GM23338 (cell line): Measurements from ENCODE around the gene TASOR2. TPM values are rescaled to one million over a fixed set of nuclear protein-coding genes. Genes with fewer than 3 reads are reported as not detected.

Experiments used
- ATAC-seq: fragments of 200-7000 bp; cut with Tn5 transposase; 3 replicates; pipeline ENCODE4 v1.9.1; 2020
- DNase-seq: peaks from one replicate; pipeline ENCODE4 v3.0.0-alpha.2; 2015; ENCODE audit warnings: low spot score
- H2AFZ ChIP-seq: fragments of 200-600 bp; sonication (generic); 2 replicates; pipeline ENCODE4 v1.8.0; 2016; ENCODE audit warnings: antibody characterized with exemption, mild to moderate bottlenecking, moderate library complexity
- H3F3A ChIP-seq: fragments of 200-600 bp; sonication (generic); replicated peaks from 2 replicates; pipeline ENCODE4 v1.8.0; 2017; ENCODE audit warnings: antibody characterized with exemption, mixed run types, low read depth
- H3K27ac ChIP-seq: fragments of 200-600 bp; sonication (generic); 2 replicates; pipeline ENCODE4 v1.6.1; 2016; ENCODE audit warnings: low read depth
- H3K27me3 ChIP-seq: fragments of 200-600 bp; sonication (generic); 2 replicates; pipeline ENCODE4 v1.8.0; 2016; ENCODE audit warnings: mild to moderate bottlenecking, mixed run types, moderate library complexity; ENCODE audit not compliant: insufficient read depth
- H3K36me3 ChIP-seq: fragments of 200-600 bp; sonication (generic); 2 replicates; pipeline ENCODE4 v1.8.0; 2016; ENCODE audit warnings: mild to moderate bottlenecking; ENCODE audit not compliant: insufficient read depth
- H3K4me1 ChIP-seq: fragments of 200-600 bp; sonication (generic); 2 replicates; pipeline ENCODE4 v1.8.0; 2016; ENCODE audit warnings: mild to moderate bottlenecking, moderate library complexity; ENCODE audit not compliant: insufficient read depth
- H3K4me2 ChIP-seq: fragments of 200-600 bp; sonication (generic); 2 replicates; pipeline ENCODE4 v1.7.1; 2017; ENCODE audit warnings: mixed run types
- H3K4me3 ChIP-seq: fragments of 200-600 bp; sonication (generic); 2 replicates; pipeline ENCODE4 v1.6.1; 2016; ENCODE audit warnings: mixed run types
- H3K79me2 ChIP-seq: fragments of 200-600 bp; sonication (generic); replicated peaks from 2 replicates; pipeline ENCODE4 v1.8.0; 2017; ENCODE audit warnings: mild to moderate bottlenecking; ENCODE audit not compliant: insufficient read depth
- H3K9me2 ChIP-seq: fragments of 200-600 bp; sonication (generic); 2 replicates; pipeline ENCODE4 v1.8.0; 2017; ENCODE audit not compliant: insufficient read depth
- H4K20me1 ChIP-seq: fragments of 200-600 bp; sonication (generic); replicated peaks from 2 replicates; pipeline ENCODE4 v1.8.0; 2017; ENCODE audit warnings: mild to moderate bottlenecking; ENCODE audit not compliant: insufficient read depth
- H3K27ac Mint-ChIP-seq: 2 replicates; pipeline ENCODE4 v1.8.0; 2020; ENCODE audit warnings: inconsistent platforms, mild to moderate bottlenecking, moderate library complexity, mixed read lengths
- H3K27me3 Mint-ChIP-seq: 3 replicates; pipeline ENCODE4 v1.8.0; 2022; ENCODE audit warnings: low read depth, mild to moderate bottlenecking, moderate library complexity, mixed read lengths, inconsistent platforms; ENCODE audit not compliant: insufficient read depth, poor library complexity
- H3K36me3 Mint-ChIP-seq: 3 replicates; pipeline ENCODE4 v1.8.0; 2021; ENCODE audit warnings: low read depth, mild to moderate bottlenecking, inconsistent platforms, moderate library complexity, mixed read lengths
- H3K4me1 Mint-ChIP-seq: 3 replicates; pipeline ENCODE4 v1.8.0; 2020; ENCODE audit warnings: mild to moderate bottlenecking, inconsistent platforms, mixed read lengths
- H3K4me3 Mint-ChIP-seq: 3 replicates; pipeline ENCODE4 v1.8.0; 2021; ENCODE audit warnings: moderate library complexity, mild to moderate bottlenecking, inconsistent platforms, mixed read lengths
- H3K9me3 Mint-ChIP-seq: 3 replicates; pipeline ENCODE4 v1.8.0; 2020; ENCODE audit warnings: moderate library complexity, mild to moderate bottlenecking, inconsistent platforms, mixed read lengths
- ETS1 ChIP-seq: IDR thresholded peaks from 2 replicates; pipeline ENCODE4 v1.6.1; 2016; ENCODE audit warnings: antibody characterized with exemption
- EZH2phosphoT487 ChIP-seq: fragments of 200-600 bp; sonication (generic); IDR thresholded peaks from one replicate; pipeline ENCODE4 v1.8.1; 2018; ENCODE audit warnings: antibody characterized with exemption; ENCODE audit not compliant: unreplicated experiment
- JUNB ChIP-seq: IDR thresholded peaks from one replicate; pipeline ENCODE4 v1.6.1; 2016; ENCODE audit warnings: antibody characterized with exemption; ENCODE audit not compliant: unreplicated experiment
- NANOG ChIP-seq: IDR thresholded peaks from 2 replicates; pipeline ENCODE4 v1.6.1; 2016; ENCODE audit warnings: antibody characterized with exemption, borderline replicate concordance
- REST ChIP-seq: IDR thresholded peaks from one replicate; pipeline ENCODE4 v1.6.1; 2018; ENCODE audit warnings: antibody characterized with exemption; ENCODE audit not compliant: unreplicated experiment
- ZNF114 ChIP-seq: fragments of 250-450 bp; sonication (Bioruptor Pico); IDR thresholded peaks from 2 replicates; pipeline ENCODE4 v1.5.0; 2020; ENCODE audit warnings: mild to moderate bottlenecking, moderate library complexity
- ZNF331 ChIP-seq: fragments of 250-450 bp; sonication (Bioruptor Pico); IDR thresholded peaks from 2 replicates; pipeline ENCODE4 v1.5.0; 2020; ENCODE audit warnings: low read depth, mild to moderate bottlenecking, moderate library complexity
- ZNF462 ChIP-seq: fragments of 250-450 bp; sonication (Bioruptor Pico); IDR thresholded peaks from 2 replicates; pipeline ENCODE4 v1.5.0; 2020; ENCODE audit warnings: mild to moderate bottlenecking, moderate library complexity
- polyA plus RNA-seq: library from polyadenylated mRNA; unstranded; fragments of >200 nt; fragmentation: Nextera tagmentation; extraction: Ambion mirVana; gene quantifications from 2 replicates; pipeline ENCODE4 v1.2.1, GENCODE V29; 2016
- total RNA-seq: library from RNA; depleted of rRNA; stranded (reverse); fragments of >200 nt; shearing (Covaris generic); gene quantifications from 2 replicates; pipeline ENCODE4 v1.2.3, GENCODE V29; 2014

The TASOR2 gene
- total and polyA plus RNA-seq, 2 experiments from 2014 or later, result 45.2 to 110 TPM

- TF ChIP-seq ZNF462 (CRISPR knock-in tag) (no peak), REST (no peak), JUNB (no peak), ZNF114 (CRISPR knock-in tag) (no peak), NANOG (no peak)
Observed at GRCh38 chr10:5708356-5708755, 23.7 kb downstream of the TASOR2 start (continued).

- Histone ChIP-seq H3K79me2 (peaks cover 95% of the 10 kb centered on the region), H3K27ac (no peak overlapping the region), H3K4me1 (peaks cover 5% of the 10 kb centered on the region; the same call in 1 of the 2 replicates), H3K27me3 (no peaks in the 10 kb centered on the region), H3K36me3 (no peaks in the 10 kb centered on the region), H3K4me2 (no peak overlapping the region), H3F3A (no peaks in the 10 kb centered on the region), H3K9me2 (no peaks in the 10 kb centered on the region), H4K20me1 (0 out of 2 replicates have a peak, but pooled peaks cover 7% of the 10 kb centered on the region), H2AFZ (no peak overlapping the region), H3K4me3 (no peak overlapping the region)
- Mint-ChIP-seq H3K27ac (no peak overlapping the region), H3K4me1 (peaks cover 21% of the 10 kb centered on the region), H3K9me3 (no peaks in the 10 kb centered on the region), H3K4me3 (no peak overlapping the region), H3K27me3 (no peaks in the 10 kb centered on the region), H3K36me3 (no peaks in the 10 kb centered on the region)
- ATAC-seq, result no peak
- DNase-seq, result no peak
- TF ChIP-seq ZNF331 (CRISPR knock-in tag) (no peak), EZH2phosphoT487 (no peak), NANOG (no peak), ETS1 (no peak)
Observed at GRCh38 chr10:5709865-5710264, 25.2 kb downstream of the TASOR2 start.
